Measurements from ENCODE around the gene RAB36.

Gene RAB36

DNA sequence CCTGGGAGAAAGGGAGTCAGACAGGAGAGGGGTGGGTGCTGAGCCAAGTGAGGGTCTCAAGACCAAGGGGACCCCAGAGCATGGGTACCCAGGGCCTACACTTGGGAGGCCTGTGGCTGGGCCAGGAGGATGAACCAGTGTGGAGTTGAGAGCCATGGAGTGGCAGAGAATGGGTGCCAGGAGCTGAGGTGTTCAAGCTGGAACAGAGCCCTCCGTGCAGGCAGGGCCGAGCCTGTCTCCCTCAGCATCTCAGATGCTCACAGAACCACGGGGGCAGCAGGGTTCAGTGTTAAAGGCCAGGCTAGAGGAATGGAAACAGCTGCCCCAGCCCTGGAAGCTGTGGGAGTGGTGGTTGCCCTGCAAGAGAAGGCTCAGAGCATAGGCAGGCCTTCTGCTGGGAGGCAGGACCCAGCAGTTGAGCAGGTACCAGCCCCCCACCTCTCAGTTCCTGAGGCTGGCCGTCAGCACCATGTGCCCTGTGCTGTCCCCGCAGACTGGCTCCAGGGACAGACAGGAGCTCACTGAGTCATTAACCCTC is 35.8 kb upstream of the RAB36 start:
- TF ChIP-seq, protein P1, sequence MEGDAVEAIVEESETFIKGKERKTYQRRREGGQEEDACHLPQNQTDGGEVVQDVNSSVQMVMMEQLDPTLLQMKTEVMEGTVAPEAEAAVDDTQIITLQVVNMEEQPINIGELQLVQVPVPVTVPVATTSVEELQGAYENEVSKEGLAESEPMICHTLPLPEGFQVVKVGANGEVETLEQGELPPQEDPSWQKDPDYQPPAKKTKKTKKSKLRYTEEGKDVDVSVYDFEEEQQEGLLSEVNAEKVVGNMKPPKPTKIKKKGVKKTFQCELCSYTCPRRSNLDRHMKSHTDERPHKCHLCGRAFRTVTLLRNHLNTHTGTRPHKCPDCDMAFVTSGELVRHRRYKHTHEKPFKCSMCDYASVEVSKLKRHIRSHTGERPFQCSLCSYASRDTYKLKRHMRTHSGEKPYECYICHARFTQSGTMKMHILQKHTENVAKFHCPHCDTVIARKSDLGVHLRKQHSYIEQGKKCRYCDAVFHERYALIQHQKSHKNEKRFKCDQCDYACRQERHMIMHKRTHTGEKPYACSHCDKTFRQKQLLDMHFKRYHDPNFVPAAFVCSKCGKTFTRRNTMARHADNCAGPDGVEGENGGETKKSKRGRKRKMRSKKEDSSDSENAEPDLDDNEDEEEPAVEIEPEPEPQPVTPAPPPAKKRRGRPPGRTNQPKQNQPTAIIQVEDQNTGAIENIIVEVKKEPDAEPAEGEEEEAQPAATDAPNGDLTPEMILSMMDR (IDR thresholded peaks at IDR 0.05; ENCODE audit: low read depth, low read length), result no peak
- DNase-seq (ENCODE audit: extremely low read depth, low read depth), result no peak

DNA sequence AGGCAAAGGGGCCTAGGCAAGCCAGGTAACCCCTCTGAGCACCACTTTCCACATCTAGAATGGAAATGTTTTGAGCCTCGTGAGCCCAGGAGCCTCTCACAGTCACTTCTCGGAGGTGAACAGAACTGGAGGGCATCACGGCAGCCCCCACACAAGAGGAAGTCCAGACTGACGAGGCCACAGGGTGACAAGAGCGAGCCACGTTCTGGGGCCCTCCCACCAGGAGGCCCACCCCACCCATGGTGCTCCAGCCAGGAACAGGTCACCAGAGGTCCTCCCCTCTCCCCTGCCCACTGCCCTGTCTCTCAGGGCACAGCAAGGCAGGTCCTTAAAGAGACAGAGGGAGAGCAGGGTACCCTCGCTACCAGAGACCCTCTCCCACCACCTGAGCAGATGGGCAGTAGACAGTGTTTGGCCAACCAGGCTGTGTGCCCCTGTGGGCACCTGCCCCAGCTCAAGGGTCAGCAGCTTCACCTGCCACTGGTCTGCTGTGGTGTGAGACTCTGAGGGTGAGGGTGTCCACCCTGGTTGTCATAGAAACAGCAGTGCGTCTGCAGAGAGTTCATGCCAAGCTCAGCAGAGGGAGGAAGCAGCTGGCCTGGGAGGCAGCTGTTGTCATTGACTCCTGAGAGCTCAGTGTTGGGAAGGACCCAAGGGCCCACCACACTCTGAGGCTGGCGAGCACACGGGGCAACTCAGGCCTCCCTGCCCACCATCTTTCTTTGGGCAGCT is 34.9 kb upstream of the RAB36 start:
- DNase-seq (ENCODE audit: extremely low read depth, low read depth), result no peak
- TF ChIP-seq, protein P1 (IDR thresholded peaks at IDR 0.05; ENCODE audit: low read depth, low read length), result no peak

DNA sequence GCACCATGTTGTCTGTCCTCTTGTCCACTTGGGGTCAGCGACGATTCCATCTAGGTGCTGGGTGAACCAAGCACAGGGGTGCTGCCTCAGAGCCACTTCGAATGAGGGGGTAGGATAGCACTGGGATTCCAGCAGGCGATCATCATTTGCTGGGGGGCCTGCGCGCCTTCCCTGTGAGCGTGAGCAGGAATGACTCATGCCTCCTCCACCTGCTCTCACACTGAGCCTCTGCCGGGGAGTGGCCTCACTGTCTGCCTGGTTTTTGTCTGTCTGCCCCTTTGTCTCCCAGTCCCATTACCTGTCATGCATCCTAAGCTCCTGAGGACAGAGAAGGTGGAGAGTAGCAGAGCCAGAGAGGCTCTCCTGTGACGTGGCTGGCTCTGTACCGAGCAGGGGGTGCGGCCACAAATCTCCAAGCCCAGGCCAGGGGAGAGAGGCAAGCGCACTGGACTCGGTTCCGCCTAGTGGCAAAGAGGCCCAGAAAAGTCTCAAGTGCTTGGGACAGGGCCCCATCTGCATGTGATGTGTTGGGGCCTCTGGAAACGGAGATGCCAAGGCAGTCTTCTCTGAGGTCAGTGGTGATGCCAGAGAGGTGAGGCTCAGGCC is 34.3 kb upstream of the RAB36 start:
- no peak for DNase-seq (ENCODE audit: extremely low read depth, low read depth)
- TF ChIP-seq, protein P1 (IDR thresholded peaks at IDR 0.05; ENCODE audit: low read depth, low read length), result no peak

DNA sequence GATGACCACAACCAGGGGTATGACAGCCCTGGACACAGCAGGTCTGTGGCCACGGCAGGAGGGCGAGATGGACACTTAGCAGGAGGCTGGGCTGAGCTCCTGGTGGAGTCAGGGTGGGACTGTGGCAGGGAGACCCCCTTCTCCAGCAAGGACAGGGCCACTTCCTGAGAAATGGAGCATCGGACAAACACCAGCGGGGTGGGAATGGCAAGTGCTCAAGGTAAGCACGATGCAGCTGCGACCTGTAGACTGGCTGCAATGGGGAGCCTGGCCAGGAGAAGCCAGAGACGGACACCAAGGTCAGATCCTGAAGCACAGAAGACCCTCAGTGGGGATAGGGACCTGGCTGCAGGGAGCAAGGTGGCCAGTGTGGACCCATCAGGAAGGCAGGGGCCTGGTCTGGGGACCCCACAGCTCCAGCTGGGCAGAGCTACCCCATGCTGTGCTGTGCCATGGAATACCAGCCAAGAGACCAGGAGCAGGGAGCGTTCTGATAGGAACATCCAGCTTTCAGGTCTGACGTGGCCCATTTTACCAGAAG is 32.7 kb upstream of the RAB36 start:
- TF ChIP-seq, protein P1 (IDR thresholded peaks at IDR 0.05; ENCODE audit: low read depth, low read length), result no peak

DNA sequence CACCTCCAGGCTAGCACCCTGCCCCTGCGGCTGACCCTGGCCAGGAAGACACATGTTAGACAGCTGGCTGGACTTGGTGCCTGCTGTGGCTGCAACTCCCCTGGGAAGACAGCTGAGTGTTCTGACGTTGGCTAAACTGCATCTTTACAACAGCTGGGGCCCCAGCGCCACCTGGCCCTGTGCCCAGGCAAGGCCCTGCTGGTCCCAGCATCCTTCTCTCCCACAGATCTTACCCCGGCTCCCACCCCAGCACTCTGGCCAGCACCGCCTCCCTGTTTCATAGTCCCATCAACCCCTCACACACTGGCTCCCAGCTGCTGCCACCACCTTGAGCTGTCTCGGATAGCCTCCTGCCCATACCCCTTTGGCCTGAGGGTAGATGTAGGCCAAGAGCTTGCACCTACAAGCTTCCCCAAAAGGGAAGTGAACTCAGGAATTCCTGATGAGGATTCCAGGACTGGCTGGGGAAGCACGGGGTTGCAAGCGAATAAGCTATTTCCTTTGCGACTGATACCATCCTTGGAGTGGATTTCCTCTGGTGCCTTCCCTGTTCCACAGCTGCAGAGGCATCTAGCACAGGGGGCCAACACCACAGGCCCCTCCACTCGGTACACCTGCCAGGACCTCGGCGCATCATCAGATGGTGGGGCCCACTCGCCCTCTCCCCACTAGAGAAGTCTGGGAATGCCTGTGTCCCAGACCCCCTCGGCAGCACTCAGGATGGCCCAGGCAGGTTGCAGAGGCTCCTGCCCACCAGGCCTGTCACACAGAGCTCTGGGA is 32.0 kb upstream of the RAB36 start:
- DNase-seq (ENCODE audit: extremely low read depth, low read depth), result no peak
- TF ChIP-seq, protein P1 (IDR thresholded peaks at IDR 0.05; ENCODE audit: low read depth, low read length), result no peak

More for the DNA sequence above, 32.7 kb upstream of the RAB36 start:
- no peak for DNase-seq (ENCODE audit: extremely low read depth, low read depth)

DNA sequence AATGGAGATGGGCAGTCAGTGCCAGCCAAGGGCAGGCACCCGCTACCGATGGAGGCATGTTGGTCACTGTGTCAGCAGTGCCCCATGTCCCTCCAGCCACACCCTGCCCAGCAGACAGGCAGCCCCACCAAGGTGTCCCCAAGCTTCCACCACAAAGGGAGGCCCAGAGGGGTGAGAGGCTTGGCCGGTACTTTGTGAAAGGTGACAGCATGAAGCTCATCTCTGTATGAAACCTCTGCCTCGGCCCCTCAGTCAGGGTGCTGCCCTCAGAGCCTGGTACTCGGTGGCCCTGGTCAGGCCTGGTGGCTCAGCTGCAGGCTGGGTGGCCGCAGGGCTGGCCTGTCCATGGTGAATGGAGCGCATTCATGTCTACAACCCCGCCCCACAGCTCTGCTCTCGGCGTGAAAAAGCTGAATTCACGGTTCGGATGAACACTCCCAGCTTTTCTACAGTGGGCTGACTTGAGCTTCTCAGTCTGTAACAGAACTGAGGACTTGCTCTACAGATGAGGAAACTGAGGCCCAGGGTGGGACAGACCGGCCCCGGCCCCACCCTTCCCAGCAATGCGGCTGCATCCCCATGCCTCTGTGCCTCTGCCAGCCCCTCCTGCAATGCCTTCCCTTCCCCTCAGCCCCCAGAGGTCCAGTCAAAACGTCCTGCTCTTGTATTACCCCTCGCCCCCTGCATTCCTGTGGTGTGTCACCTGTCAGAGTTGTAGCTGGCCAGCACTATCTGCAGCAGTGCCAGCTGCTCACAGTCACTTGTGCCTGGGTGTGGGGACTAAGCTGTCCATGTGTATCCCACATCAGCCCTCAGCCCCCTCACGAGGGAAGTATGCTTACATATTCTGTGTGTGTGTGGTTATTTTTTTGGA is 31.2 kb upstream of the RAB36 start:
- TF ChIP-seq, protein P1 (IDR thresholded peaks at IDR 0.05; ENCODE audit: low read depth, low read length), result no peak
- no peak for DNase-seq (ENCODE audit: extremely low read depth, low read depth)
